ENCODE measurements around the gene AIPL1. TPM values are rescaled to one million over a fixed set of nuclear protein-coding genes. Genes with fewer than 3 reads are reported as not detected.

Gene AIPL1
- not detected in 2 replicates for total RNA-seq

GRCh38 chr17:6435051-6435450 is at the start of gene AIPL1:
AIPL1 (minus strand) TSS chr17:6435121; CDS start chr17:6435104, 17 bp downstream.

DNA sequence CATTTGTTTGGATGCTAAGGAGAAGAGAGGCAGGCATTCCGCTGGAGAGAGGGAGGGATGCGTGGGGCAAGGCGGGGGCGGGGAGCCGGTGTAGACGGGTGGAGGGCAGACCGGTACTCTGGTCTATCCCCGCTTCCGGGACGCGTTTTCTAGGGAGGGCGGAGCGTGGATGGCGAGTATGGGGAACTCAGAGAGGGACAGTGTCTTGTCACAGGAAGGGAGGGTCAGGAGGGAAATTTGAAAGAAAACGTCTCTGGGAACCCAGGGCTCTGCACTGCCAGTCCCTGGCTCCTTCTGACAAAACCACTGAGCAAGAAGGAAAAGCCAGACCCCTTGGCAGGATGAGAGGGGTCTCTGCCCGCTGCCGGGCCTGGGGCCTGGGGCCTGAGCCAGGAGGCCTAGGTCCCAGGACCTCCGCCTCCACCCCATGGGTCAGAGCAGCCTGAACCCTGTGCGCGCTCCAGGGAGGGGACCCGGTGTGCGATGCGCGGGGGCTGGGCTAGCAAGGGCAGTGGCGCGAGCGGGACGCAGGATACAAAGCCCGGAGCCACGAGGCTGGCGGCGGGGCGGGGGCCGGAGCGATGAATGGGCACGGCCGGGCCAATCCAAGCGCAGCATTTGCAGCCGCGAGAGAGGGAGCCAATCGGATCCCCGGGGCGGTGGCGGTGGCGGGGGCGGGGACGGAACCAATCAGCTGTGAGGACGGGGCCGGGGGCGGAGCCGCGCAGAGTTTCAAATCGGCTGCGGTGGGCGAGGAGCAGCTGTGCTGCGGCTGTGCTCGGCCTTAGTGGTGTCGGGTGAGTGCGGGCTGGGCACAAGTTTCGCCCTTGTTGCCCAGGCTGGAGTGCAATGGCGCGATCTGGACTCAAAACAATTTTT is 9.0 kb upstream of the AIPL1 start, which contains the start of gene PIMREG:
Gene PIMREG, plus strand, starts transcription at position 764 of the 879 bp plus-strand sequence. CDS start 656 bp downstream, outside the sequence.

Other genes starting within 250 kb of the AIPL1 start
- gene PIMREG, start 9.3 kb upstream of the AIPL1 start, total RNA-seq = 20.7 and 52.6 TPM in 2 replicates
- gene PITPNM3, start 121.4 kb upstream of the AIPL1 start, total RNA-seq = 0.37 and 0.55 TPM in 2 replicates
- gene KIAA0753, start 205.6 kb upstream of the AIPL1 start, total RNA-seq = 12.1 and 13.6 TPM in 2 replicates
- gene TXNDC17, start 205.9 kb upstream of the AIPL1 start, total RNA-seq = 114 and 152 TPM in 2 replicates
- 10.1 and 11.7 TPM in 2 replicates for gene MED31, start 216.5 kb upstream of the AIPL1 start, total RNA-seq
- 0.44 and 0.75 TPM in 2 replicates for gene C17orf100, start 216.6 kb upstream of the AIPL1 start, total RNA-seq